ENCODE data around the gene NTNG1. TPM values are rescaled to one million over a fixed set of nuclear protein-coding genes. Genes with fewer than 3 reads are reported as not detected.

NTNG1 gene
- total RNA-seq: 0.13 and 1.0 TPM in 2 replicates

GRCh38 chr1:107140703-107141490 is at the start of gene NTNG1:
NTNG1 (plus strand) TSS chr1:107141039.

Small RNA genes lying within 50 kb of the gene (small RNA-seq; reads per million reads assigned to genes)
- gene AC114491.1: not detected

Other genes with a start within 250 kb of the NTNG1 start
- 26.9 and 27.9 TPM in 2 replicates for gene PRMT6, start 84.4 kb upstream of the NTNG1 start, total RNA-seq

Measured in thoracic aorta endothelial cell (primary cell).